OCI-LY3 (cell line): ENCODE data around the gene CHD3.

Source experiments
- EZH2phosphoT487 ChIP-seq: fragments of 200-600 bp; shearing (Covaris generic); IDR thresholded peaks from 2 replicates; pipeline ENCODE4 v1.6.1; 2018; ENCODE audit warnings: antibody characterized with exemption, mixed run types, low read depth
- TF ChIP-seq, protein P1 (sequence below): fragments of 200-600, 300-600 bp; sonication (generic); IDR thresholded peaks from 2 replicates; pipeline ENCODE4 v1.5.1; 2014; ENCODE audit warnings: antibody characterized with exemption, low read length, low read depth

DNA sequence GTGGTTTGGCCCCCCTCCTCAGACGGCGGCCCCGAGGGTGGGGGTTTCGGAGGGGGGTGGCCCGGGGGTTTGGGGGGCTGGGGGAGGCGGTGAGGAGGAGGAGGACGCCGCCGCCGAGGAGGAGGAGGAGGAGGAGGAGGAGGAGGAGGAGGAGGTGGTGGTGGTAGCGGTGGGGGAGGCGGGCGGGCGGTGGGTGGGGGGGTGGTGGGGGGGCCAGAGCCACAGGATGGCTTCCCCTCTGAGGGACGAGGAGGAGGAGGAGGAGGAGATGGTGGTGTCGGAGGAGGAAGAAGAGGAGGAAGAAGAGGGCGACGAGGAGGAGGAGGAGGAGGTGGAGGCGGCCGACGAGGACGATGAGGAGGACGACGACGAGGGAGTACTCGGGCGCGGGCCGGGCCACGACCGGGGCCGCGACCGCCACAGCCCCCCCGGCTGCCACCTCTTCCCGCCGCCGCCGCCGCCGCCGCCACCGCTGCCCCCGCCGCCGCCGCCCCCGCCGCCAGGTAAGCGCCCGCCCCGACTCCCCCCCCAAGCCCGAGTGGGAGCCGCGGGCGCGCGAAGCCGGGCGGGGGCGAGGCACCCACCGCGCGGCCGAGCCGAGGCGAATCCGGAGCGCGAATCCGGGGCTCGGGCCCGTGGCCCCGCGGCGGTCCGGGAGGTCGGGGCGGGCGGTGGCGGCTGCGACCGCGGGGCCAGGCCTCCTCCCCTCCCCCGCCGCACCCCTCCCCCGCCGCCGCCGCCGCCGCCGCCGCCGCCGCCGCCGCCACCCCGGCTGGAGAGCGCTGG is 3.8 kb upstream of the CHD3 start:
- TF ChIP-seq, protein P1, sequence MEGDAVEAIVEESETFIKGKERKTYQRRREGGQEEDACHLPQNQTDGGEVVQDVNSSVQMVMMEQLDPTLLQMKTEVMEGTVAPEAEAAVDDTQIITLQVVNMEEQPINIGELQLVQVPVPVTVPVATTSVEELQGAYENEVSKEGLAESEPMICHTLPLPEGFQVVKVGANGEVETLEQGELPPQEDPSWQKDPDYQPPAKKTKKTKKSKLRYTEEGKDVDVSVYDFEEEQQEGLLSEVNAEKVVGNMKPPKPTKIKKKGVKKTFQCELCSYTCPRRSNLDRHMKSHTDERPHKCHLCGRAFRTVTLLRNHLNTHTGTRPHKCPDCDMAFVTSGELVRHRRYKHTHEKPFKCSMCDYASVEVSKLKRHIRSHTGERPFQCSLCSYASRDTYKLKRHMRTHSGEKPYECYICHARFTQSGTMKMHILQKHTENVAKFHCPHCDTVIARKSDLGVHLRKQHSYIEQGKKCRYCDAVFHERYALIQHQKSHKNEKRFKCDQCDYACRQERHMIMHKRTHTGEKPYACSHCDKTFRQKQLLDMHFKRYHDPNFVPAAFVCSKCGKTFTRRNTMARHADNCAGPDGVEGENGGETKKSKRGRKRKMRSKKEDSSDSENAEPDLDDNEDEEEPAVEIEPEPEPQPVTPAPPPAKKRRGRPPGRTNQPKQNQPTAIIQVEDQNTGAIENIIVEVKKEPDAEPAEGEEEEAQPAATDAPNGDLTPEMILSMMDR: no peak
- TF ChIP-seq EZH2phosphoT487: no peak
